Epidermal melanocyte (primary cell): ENCODE data around the gene CYFIP1.

Experiments
- DNase-seq: peaks from one replicate; pipeline ENCODE4 v3.0.0; 2011; ENCODE audit warnings: low spot score; ENCODE audit not compliant: insufficient read length

CYFIP1 gene

DNA sequence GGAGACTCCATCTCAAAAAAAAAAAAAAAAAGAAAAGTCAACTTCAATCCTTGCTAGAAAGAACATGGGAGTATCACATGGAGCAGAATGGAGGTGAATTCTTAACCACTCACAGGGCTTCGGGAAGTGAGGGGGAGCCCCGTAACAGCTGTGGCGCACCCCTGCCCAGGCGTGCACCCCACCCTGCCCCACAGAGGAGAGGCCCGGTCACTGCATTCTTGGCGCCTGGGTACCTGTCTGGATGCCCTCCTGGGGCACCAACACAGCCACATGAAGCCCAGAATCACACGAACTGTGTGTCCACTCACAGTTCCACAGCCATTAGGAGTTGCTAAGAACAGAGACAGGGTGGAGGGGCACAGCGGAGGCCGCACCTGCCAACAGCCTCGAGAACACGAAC lies 89.9 kb downstream of the CYFIP1 start:
- DNase-seq, result no peak

GRCh38 chr15:22889146-22889818 lies 90.9 kb downstream of the CYFIP1 start:
- no peak for DNase-seq

GRCh38 chr15:22888120-22888859 lies 91.9 kb downstream of the CYFIP1 start:
- peak; percentile 70 for DNase-seq

- no peak for DNase-seq
Observed at GRCh38 chr15:22887157-22887951, 92.8 kb downstream of the CYFIP1 start.

DNA sequence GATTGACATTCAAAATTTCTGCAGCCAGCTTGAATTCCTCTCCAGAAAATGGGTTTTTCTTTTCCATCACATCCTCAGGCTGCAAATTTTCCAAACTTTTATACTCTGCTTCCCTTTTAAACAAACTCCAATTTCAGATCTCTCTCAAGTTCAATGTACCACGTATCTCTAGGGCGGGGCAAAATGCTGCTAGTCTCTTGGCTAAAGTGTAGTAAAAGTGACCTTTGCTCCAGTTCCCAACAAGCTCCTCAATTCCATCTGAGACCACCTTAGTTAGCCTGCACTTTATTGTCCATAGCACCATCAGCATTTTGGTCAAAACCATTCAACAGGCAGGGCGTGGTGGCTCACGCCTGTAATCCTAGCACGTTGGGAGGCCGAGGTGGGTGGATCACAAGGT lies 95.0 kb downstream of the CYFIP1 start:
- DNase-seq, result no peak

- DNase-seq, result no peak
Observed at GRCh38 chr15:22884344-22884743, 95.8 kb downstream of the CYFIP1 start.

- no peak for DNase-seq
Observed at GRCh38 chr15:22883196-22883595, 97.0 kb downstream of the CYFIP1 start.

DNA sequence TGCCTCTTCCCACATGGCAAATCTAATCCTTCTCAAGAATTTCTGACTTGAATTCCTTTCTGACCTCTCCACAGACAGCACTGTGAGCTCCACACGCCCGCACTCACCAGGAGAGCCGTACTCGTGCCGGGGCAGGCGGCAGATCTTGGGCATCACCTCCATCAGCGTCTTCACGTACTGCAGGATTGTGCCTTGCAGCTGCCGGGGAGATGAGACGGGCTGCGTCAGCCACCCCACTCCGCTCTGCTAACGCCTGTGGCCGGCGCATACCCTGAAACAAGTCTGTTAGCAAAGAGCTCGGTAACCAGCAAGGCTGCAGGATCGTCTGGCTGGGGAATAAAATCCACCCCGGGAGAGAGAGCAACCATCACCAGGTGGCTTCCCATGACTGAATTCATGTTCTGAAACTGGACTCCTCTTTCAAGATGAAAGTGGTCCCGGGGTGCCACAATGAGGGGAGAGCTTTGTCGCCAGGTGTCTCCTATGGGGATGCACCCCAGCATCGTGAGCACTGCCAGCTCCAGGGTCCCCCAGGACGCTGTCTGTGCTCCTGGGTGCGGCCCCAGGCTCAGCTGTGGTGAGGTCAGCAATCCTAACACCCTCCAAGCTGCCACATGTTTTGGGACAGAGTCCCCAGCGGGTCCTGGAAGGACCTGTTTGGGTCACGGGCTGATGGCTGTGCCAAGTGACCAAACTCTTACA lies 98.3 kb downstream of the CYFIP1 start:
- DNase-seq, result no peak

GRCh38 chr15:22880981-22881738 lies 99.0 kb downstream of the CYFIP1 start:
- DNase-seq, result no peak

DNA sequence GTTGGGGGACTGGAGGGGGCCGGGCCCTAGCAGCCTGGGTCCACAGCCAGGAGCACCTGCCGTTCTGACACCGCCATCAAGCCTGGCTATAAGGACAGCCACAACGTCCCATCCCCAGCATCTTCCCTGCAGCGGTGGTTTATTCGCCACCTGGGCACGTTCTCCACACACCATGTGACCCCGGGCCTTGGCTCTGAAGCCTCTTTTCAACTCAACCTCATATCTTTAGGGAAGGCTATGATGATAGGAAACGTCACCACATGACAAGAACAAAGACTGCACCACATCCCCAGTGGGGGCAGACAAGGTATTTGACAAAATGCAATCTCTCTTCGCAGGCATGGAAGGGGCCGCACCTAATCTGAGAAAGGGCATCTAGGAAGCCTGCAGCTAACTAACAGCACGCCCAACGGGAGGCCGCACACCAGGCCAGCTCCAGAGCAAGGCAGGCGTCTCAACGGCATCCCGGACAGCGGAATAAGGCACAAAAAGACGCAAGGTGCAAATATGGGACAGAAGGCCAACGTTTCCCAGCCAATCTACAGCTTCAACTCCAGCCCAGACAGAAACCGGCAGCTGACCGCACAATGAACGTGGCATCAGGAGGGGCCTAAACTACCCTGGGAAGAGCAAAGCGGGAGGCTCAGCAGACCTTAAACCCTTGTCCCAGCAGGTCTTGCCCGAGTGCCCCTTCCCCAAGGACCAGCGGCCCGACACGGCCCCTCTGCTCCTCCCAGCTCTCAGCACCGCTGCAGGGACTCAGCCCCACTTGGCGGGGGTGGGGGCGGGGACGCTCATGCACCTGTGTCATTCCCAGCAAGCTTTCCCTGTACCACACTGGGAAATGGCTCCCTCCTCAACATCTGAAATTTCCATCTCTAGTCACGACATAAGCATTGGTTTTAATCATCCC lies 99.8 kb downstream of the CYFIP1 start:
- no peak for DNase-seq

- DNase-seq, result no peak
Observed at GRCh38 chr15:22878103-22878502, 102.1 kb downstream of the CYFIP1 start.

DNA sequence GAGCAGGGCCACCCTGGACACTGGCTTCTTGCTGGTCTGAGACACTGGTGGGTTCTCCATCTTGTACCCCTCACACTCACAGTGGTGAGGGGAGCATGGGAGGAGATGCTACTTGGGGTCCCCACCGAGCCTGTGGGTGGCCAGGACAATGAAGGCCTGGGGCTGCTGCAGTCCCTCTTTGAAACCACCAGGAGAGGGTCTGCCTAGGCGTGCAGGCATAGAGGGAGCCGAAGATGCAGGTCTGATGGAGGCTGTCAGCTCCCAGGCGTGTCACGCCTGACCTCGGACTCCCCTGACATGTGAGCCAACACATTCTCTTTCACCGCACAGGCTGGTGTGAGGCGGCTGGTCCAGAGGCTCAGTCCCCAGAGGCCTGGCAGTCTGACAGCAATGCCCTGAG lies 102.6 kb downstream of the CYFIP1 start:
- no peak for DNase-seq

DNA sequence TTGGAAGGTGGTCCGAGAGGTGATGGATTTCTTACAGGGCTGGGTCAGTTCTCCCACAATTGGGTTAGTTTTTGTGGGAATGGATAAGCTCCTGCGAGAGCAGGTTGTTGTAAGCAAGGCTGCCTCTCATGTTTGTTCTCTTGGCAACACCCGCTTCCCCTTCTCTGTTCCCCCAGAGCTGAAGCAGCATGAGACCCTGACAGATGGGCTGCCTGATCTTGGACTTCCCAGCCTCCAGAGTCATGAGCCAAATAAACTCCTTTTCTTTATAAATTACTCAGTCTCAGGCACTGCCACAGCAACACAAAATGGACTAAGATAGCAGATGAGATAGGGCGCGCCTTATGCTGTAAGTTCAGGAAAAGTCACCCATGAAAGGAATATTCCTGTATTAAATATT lies 103.1 kb downstream of the CYFIP1 start:
- DNase-seq, result no peak

DNA sequence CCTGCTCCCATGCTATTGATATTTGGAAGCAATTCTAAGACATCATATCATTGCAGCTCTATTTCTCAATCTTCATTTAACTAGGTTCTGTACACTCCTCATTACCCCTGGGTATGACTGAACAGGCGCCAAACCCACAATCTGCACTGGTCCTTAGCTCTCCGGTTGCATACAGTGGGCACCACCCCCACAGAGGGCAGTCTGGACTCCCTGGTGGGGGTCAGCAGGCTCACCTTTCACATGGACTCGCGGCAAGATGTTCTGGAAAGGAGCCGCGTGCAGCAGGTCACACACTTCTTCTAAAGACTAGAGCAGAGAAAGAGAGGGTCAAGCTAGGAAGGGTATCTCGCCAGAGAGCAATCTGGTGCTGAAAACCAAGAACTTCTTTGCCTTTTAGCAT lies 105.2 kb downstream of the CYFIP1 start:
- DNase-seq, result no peak

DNA sequence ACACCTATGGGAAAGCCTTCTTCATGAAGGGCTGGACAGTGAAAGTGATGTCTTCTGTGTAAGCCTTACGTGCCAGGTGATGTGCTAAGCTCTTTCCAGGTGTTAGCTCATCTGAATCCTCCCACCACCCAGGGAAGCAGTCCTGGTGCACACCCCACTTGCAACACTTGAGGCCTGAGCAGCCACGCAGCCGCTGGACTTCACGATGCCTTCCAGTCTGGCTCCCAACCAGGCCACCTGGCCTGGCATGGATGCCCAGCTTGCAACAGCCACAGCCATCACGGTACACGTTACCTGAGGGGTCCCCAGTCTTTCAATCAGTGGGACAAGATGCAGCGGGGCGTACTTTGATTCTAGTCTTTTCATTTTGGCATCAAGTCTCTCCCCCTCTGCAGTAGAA lies 105.9 kb downstream of the CYFIP1 start:
- no peak for DNase-seq

DNA sequence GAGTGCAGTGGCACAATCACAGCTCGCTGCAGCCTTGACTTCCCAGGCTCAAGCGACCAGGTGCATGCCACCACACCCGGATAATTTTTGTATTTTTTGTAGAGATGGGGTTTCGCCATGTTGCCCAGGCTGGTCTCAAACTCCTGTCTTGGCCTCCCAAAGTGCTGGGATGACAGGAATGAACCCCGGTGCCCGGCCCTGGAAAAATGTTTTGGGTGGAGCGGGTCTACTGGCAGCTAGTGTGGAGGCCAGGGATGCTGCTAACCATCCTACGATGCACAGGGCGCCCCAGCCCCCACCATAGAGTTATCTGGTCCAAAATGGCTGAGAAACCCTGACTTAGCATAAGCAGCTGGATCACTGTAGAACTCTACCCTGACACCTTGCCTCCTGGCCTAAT lies 106.3 kb downstream of the CYFIP1 start:
- no peak for DNase-seq

DNA sequence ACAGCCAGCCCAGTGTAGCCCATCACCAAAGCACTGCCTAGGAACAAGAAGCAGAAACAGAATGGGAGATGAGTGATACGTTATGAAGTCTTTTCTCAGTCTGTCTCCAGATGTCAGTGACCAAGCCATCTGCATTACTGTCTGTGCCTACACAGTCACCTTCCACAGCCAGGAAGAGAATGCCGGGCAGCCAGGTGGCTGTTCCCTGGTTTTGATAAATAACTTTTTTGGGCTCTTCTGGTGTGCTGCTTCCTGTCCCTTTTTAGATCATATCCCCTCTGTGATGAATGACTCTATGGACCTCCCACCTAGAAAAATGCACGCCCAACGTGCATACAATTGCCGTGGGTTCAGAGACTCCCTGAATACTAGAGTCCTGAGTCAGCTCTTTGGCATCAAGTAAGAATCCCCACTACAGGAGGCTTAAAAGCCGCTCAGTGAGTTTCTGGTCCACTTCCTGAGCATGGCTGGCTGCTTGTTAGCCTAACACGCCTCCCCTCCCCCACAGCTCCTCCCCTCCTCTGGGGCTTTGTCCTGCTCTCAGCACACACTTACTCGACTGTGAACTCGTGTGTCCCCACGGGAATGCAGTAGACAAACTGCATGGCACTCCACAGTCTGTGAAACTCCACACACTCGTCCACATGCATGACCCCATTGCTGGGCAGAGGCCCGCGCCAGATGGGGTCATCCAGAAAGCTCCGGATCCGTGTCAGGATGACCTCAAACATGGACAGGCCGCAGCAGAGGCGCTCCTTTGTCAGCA lies 107.0 kb downstream of the CYFIP1 start:
- DNase-seq, result no peak

DNA sequence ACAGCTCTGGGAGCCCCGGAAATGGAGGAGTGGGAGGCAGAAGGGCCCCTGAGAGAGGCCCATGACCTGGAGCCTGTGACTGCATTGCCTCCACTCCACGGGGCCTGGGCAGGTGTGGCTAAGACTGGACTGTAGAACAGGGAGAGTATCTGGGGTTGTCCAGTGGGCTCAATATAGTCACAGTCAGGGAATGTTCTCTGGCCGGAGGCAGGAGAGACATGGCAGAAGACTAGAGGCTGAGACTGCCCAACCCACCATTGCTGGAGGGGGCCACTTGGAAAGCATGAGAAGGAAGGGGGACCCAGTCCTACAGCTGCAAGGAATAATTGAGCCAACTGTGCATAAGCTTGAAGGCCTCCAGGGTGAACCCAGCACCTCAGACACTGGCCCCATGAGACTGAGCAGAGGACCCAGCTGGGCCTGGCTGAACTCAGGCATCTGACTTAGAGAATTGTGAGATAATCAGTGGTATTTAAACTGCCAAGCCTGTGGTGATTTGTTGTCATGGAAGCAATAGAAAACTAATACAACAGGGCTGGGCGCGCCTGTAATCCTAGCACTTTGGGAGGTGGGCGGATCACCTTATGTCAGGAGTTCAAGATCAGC lies 108.6 kb downstream of the CYFIP1 start:
- no peak for DNase-seq

DNA sequence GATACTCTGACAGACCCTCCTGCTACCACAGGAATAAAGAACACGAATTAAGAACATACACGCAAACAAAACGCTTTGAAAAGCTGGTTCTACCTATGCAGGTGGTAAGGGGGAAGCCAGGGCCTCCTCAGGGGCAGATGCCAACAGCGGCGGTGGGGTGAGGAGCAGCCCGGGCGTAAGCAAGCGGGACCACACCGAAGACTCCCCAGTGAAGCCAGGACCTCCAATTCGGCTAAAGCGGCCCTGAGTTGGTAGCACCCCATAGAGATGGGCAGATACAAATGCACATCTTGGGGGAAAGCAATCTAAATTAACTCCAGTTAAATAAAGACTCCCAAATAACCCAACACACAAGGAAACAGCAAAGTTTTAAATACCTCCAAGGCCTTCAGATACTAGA lies 109.3 kb downstream of the CYFIP1 start:
- DNase-seq, result no peak
